HT-29 (cell line): ENCODE results near the gene E2F1. TPM values are rescaled to one million over a fixed set of nuclear protein-coding genes. Genes with fewer than 3 reads are reported as not detected.

Experiments used
- DNase-seq: peaks from one replicate; pipeline ENCODE4 v3.0.0-alpha.2; 2015; ENCODE audit warnings: low spot score
- total RNA-seq: library from RNA; depleted of rRNA; stranded (reverse); fragments of >200 nt; shearing (Covaris generic); gene quantifications from 2 replicates; pipeline ENCODE4 v1.2.3, GENCODE V29; 2014; rRNA removed

E2F1 gene, protein sequence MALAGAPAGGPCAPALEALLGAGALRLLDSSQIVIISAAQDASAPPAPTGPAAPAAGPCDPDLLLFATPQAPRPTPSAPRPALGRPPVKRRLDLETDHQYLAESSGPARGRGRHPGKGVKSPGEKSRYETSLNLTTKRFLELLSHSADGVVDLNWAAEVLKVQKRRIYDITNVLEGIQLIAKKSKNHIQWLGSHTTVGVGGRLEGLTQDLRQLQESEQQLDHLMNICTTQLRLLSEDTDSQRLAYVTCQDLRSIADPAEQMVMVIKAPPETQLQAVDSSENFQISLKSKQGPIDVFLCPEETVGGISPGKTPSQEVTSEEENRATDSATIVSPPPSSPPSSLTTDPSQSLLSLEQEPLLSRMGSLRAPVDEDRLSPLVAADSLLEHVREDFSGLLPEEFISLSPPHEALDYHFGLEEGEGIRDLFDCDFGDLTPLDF
- total RNA-seq, result 86.2 and 98.9 TPM in 2 replicates

DNA sequence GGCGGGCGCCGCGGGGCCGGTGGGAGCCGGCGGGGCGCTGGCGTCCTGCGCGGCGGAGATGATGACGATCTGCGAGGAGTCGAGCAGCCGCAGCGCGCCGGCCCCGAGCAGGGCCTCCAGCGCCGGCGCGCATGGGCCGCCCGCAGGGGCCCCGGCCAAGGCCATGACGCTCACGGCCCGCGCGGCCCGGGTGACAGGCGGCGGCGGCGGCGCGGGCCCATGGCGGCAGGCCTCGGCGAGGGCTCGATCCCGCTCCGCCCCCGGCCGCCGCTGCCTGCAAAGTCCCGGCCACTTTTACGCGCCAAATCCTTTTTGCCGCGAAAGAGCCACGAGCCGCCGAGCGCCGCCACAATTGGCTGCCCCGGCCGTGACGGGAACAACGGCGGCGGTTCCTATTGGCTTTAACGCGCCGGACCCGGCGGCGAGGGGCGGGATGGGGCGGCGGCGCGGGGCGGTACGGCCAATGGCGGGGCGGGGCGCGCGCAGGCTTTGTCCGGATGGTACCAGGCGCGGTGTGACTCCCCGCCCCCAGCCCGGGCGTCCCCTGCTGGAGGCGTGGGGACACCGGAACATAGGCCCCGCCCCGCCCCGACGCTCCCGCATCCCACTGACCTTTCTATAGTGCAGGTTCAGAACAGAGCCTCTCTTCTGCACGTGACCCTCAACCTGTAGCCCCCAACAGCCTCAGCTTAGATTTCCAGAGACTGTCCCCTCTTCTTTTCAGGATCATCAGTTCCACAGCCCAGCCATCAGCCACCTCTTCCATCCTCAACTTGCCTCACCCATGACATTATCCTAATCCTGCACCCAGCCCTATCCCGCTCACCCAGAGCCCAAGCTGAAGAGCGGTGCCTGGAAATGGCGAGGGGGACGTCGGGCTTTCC is at the start of gene E2F1:
Gene E2F1 (minus strand): TSS at position 286 of the 884 bp plus-strand sequence. CDS start 121 bp downstream, at position 165.
- peak; percentile 99 for DNase-seq

DNA sequence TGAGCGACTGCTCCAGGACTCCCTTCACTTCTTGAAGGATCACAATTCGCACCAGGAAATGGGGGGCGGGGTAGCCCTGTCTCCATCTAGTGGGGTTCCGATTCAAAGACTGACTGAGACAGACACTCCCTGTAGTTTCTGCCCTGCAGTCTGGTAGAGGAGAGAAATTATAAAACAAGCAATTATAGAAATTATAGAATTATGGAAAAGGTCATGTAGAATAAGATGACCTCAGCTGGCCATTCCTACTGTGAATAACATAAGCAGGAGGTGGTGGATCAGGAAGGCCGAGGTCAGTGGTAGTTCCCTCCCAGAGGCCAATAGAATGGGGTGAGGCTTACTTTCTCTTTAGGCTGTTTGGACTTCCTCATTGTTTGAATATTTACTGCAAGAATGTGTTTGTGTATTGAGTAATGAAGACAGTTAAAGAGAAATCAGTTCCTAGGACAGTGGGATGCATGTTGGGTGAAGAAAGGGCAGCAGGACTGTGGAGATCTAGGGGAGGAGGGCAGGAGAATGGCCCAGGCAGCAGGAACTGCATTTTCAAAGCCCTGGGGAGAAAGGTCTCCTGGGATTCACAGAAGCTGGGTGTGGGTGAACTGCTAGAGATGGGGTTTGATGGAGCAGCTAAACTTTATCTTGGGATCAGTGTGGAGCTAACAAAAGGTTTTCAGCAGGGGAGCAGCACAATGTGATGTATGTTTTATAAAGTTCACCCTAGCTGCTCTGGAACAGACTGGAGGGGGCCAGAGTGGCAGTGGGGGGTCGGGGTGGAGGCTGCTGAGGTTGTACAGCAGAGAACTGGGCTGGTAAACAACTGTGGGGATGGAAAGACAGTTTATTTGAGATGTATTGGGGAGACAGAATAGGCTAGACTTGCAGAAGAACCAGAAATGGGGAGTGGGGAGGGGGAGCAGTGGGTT is 47.7 kb upstream of the E2F1 start:
- DNase-seq, result peak; percentile 91

DNA sequence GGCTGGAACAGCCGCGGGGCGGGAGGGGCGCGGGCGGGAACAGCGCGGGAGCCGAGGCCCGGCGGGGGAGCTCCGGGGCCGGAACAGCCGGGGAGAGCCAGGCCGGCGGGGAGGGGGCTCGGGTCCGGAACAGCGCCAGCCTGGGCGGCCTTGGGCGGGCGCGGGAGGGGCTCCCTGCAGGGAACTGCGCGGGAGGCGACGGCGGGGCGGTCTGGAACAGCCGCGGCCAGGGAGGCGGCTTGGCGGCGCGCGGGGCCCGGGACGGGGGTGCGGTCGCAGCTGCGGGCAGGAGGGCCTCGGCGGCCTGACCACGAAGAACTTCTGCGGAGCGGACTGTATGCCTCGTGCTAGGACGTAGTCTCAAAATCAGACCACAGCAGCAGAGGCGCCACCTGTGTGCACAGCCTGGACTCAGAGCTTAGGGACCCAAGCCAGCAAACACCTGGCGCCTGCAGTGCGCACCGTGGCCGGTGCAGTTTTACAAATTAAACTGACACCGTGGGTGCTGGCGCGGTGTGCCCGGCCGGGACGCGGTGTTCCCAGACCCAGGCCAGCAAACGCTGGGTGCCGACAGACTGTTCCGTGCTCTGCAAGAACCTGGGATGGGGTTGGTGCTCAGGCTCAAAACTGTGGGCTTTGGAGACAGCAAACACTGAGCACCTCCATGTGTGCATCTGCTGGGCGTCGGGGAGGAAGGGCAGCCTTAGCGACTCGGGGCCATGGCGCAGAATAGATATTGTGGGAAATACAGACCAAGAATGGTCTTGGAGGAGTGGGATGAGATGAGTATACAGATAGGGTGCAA is 46.2 kb upstream of the E2F1 start:
- DNase-seq, result peak; percentile 81

DNA sequence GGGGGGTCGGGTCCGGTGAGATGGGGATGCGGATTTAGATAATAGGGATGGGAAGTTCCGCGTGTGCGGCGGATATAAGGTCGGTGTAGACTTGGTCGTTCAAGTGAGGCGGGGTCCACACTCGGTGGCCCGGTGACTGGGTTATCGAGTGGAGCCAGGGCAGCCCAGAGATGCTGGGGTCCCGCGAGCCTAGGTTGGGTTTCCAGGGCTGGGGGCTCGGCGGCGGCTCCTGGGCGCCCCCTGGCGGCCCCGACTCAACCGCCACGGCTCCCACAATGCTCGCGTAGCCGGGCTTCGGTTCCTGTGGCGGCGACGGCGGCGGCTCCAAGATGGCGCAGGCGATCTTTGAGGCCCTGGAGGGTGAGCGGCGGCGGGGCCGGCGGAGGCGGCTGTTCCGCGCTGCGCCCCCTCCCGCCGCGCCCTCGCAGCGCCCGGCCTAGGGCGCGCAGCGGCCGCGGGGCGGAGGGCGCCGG is 45.5 kb upstream of the E2F1 start, which contains the start of gene ZNF341:
Gene ZNF341 (plus strand): TSS at position 304 of the 473 bp plus-strand sequence. CDS start 26 bp downstream, at position 330.
- peak; percentile 91 for DNase-seq

- DNase-seq, result no peak
These were observed 44.9 kb upstream of the E2F1 start for GRCh38 chr20:33730946-33731692.

- DNase-seq, result no peak
These were observed 42.9 kb upstream of the E2F1 start for GRCh38 chr20:33729101-33729500.

- no peak for DNase-seq
These were observed 42.3 kb upstream of the E2F1 start for GRCh38 chr20:33728463-33728862.

DNA sequence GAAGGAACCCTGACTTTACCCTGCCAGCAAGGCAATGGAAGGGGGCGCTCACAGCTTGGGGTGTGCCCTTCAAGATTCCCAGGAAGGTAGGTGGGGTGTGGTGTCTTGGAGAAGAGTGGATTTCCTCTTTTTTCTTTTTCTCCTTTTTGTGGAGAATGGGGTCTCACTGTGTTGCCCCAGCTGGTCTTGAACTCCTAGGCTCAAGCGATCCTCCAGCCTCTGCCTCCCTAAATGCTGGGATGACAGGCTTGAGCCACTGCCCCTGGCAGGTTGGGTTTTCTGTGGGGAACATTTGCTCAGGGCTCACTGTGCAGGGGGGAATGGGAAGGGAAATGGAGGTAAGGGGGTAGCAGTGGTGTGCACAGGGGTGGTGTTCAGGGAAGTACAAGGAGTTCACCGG is 41.6 kb upstream of the E2F1 start:
- no peak for DNase-seq

GRCh38 chr20:33727115-33727479 is 40.9 kb upstream of the E2F1 start:
- no peak for DNase-seq

DNA sequence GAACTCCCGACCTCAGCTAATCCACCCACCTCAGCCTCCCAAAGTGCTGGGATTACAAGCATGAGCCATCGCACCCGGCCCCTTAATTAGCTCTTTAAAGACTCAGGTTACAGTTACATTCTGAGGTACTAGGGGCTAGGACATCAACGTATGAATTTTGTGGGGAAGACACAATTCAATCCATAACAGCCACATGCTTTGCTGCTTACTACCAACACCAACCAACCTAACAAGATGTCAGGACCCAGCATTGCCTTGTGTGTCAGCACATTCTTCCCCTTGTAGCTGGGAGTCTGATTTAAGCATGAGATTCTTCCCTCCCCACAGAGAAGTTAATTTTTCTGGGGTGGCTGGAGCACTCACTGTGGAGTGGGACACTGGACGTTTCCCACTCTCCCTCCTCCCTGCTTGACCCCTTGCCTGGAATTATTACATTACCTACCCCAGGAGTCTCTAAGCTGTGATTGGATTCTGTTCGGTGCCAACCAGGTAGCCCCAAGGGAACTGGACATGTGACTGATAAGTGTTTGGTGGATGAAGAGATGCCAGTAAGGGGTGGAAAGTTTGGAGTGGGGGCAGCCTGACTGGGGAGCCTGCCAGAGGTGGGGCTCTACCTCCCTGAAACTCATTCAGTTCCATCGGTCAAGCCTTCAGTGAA is 39.6 kb upstream of the E2F1 start:
- DNase-seq, result no peak

DNA sequence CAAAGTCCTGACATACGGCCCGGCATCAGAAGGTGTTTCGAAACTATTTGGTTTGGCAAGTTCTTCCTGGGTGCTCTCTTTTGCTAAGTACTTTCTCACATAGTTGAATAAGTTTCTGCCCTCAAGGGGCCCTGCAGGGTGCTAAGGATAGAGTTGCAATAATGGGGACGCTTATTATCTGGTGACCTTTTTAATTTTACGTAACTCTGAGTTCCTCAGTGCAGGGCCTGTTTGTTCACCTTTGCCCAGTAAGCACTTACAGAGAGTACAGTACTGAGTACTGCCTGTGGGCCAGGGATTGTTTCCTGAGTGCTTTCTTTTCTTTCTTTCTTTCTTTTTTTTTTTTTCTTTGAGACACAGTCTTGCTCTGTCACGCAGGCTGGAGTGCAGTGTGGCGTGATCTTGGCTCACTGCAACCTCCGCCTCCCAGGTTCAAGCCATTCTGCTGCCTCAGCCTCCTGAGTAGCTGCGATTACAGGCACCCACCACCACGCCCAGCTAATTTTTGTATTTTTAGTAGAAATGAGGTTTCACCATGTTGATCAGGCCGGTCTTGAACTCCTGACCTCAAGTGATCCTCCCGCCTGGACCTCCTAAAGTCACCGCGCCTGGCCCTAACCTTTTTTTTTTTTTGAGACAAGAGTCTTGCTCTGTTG is 38.4 kb upstream of the E2F1 start:
- no peak for DNase-seq

DNA sequence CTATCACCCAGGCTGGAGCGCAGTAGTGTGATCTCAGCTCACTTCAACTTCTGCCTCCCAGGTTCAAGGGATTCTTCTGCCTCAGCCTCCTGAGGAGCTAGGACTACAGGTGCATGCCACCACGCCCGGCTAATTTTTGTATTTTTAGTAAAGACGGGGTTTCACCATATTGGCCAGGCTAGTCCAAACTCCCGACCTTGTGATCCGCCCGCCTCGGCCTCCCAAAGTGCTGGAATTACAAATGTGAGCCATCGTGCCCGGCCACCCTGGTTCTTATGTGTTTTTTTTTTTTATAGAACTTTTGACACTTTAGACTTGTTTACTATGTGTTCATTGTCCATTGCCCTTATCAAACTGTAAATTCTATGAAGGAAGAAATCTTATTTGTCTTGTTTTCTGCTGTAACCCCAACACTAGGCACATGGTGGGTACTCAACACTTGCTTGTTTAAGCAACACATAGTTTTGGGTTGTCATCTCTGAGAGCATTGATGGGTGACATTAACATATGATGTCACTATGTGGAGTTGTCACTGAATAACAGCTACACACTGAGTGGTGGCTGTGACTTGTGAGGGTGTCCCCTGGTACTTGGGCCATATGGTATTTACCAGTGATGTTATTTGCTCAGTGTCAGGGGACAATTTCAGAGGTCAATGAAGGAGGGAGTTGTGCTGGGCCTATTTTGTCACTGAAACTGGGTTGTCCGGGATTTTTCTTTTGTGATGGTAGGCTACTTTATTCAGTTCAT is 35.4 kb upstream of the E2F1 start:
- DNase-seq, result no peak

- peak; percentile 98 for DNase-seq
These were observed 34.0 kb upstream of the E2F1 start, which contains the start of gene PXMP4 for GRCh38 chr20:33719989-33720709. Gene PXMP4 (minus strand): TSS chr20:33720310. CDS start chr20:33720207, 103 bp downstream.

GRCh38 chr20:33719277-33719988 is 33.2 kb upstream of the E2F1 start:
- no peak for DNase-seq

- DNase-seq, result no peak
These were observed 30.3 kb upstream of the E2F1 start for GRCh38 chr20:33716498-33716897.

DNA sequence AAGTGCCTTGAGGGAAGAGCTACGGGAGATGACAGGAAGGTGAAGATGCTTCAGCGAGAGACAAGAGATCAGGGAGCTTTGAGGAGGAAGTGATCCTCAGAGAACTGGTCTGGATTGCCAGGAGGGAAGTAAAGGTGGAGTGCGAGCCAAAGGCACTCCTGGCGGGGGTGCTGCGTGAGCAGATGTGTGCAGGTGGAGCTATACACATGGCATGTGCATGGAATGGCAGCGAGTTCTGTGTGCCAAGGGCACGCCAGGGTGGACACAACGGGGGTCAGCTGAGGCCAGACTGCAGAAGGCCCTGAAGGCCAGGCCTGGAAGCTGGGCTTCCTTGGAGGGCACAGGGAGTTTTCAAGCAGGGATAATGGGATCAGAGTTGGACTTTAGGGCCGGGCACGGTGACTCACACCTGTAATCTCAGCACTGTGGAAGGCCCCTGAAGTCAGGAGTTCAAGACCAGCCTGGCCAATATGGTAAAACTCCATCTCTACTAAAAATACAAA is 27.7 kb upstream of the E2F1 start:
- DNase-seq, result no peak
